ENCODE data around the gene ERP27. TPM values are rescaled to one million over a fixed set of nuclear protein-coding genes. Genes with fewer than 3 reads are reported as not detected.
A peak's percentile ranks its signal among the peaks of the same experiment; 100 is the strongest.

The ERP27 gene
- total RNA-seq, 4 donors from 2014 or later: 0.33 to 1.0 (median 0.58) TPM; not detected in 1

GRCh38 chr12:14905269-14906004 lies 32.9 kb downstream of the ERP27 start:
- Histone ChIP-seq H3K4me3 (peak overlapping the region in 1 of 4 donors; percentile 1), H3K4me1 (peaks cover 24 to 56% (median 48%) of the 10 kb centered on the region in 4 donors), H3K36me3 (no peaks in the 10 kb centered on the region), H3K9me3 (no peaks in the 10 kb centered on the region), H3K27ac (replicated peaks in 1 of 4) (peak overlapping the region; percentile 64 to 74 (median 70)), H3K27me3 (no peaks in the 10 kb centered on the region)
- DNase-seq (ENCODE audit: extremely low spot score): no peak
- WGBS: 33% methylated on average over 5 of the region's 5 CpGs
- TF ChIP-seq EP300 (IDR thresholded peaks at IDR 0.05) (no peak), CTCF (IDR thresholded peaks at IDR 0.05) (no peak), POLR2AphosphoS5 (IDR thresholded peaks at IDR 0.05) (no peak), POLR2A (IDR thresholded peaks at IDR 0.05; ENCODE audit: low read depth) (no peak)
- intact Hi-C loops (cut with DNase I): no loop called here

GRCh38 chr12:14904854-14905253 lies 33.5 kb downstream of the ERP27 start:
- DNase-seq (ENCODE audit: extremely low spot score): no peak
- H3K9me3 ChIP-seq: no peaks in the 10 kb centered on the region
- H3K27me3 ChIP-seq: no peaks in the 10 kb centered on the region
- H3K36me3 ChIP-seq: no peaks in the 10 kb centered on the region
- peak overlapping the region; percentile 64 to 74 (median 70) for H3K27ac ChIP-seq (replicated peaks in 1 of 4)
- TF ChIP-seq POLR2AphosphoS5 (IDR thresholded peaks at IDR 0.05): no peak
- TF ChIP-seq CTCF (IDR thresholded peaks at IDR 0.05): no peak
- no peak for TF ChIP-seq EP300 (IDR thresholded peaks at IDR 0.05)
- TF ChIP-seq POLR2A (IDR thresholded peaks at IDR 0.05; ENCODE audit: low read depth): no peak
- intact Hi-C loops (cut with DNase I): no loop called here
- WGBS: 63% methylated on average over 8 of the region's 8 CpGs
- H3K4me1 ChIP-seq: peaks cover 24 to 53% (median 46%) of the 10 kb centered on the region in 4 donors
- H3K4me3 ChIP-seq: peak overlapping the region in 1 of 4 donors; percentile 1

GRCh38 chr12:14903386-14904098 lies 34.8 kb downstream of the ERP27 start:
- WGBS: 76% methylated on average over 5 of the region's 5 CpGs
- DNase-seq (ENCODE audit: extremely low spot score): no peak
- Histone ChIP-seq H3K4me3 (no peak overlapping the region), H3K9me3 (no peaks in the 10 kb centered on the region), H3K36me3 (no peaks in the 10 kb centered on the region), H3K27me3 (no peaks in the 10 kb centered on the region), H3K4me1 (peaks cover 24 to 53% (median 46%) of the 10 kb centered on the region in 4 donors), H3K27ac (replicated peaks in 1 of 4) (peak overlapping the region; percentile 49 to 74 (median 68))
- TF ChIP-seq POLR2AphosphoS5 (IDR thresholded peaks at IDR 0.05) (no peak), CTCF (IDR thresholded peaks at IDR 0.05) (no peak), POLR2A (IDR thresholded peaks at IDR 0.05; ENCODE audit: low read depth) (no peak), EP300 (IDR thresholded peaks at IDR 0.05) (no peak)
- intact Hi-C loops (cut with DNase I): no loop called here

GRCh38 chr12:14902465-14902864 lies 35.9 kb downstream of the ERP27 start:
- peak overlapping the region; percentile 34 to 74 (median 54) for H3K27ac ChIP-seq (replicated peaks in 1 of 4)

More at GRCh38 chr12:14902465-14902864, 35.9 kb downstream of the ERP27 start:
- DNase-seq (ENCODE audit: extremely low spot score): no peak
- H3K27me3 ChIP-seq: no peaks in the 10 kb centered on the region
- intact Hi-C loops (cut with DNase I): no loop called here
- H3K4me1 ChIP-seq: peaks cover 24 to 55% (median 46%) of the 10 kb centered on the region in 4 donors
- TF ChIP-seq EP300 (IDR thresholded peaks at IDR 0.05) (no peak), CTCF (IDR thresholded peaks at IDR 0.05) (no peak), POLR2A (IDR thresholded peaks at IDR 0.05; ENCODE audit: low read depth) (no peak), POLR2AphosphoS5 (IDR thresholded peaks at IDR 0.05) (no peak)
- WGBS: 45% methylated on average over 2 of the region's 2 CpGs
- no peak overlapping the region for H3K4me3 ChIP-seq
- H3K36me3 ChIP-seq: no peaks in the 10 kb centered on the region
- H3K9me3 ChIP-seq: no peaks in the 10 kb centered on the region
